HT-29 (cell line): ENCODE results near the gene RNF144B. TPM values are rescaled to one million over a fixed set of nuclear protein-coding genes. Genes with fewer than 3 reads are reported as not detected.
"Not testable (repeated sequence)": the region's sequence is repeated elsewhere in the genome, so short reads cannot be mapped to it uniquely, and the experiment has no call there.

Source experiments
- DNase-seq: peaks from one replicate; pipeline ENCODE4 v3.0.0-alpha.2; 2015; ENCODE audit warnings: low spot score
- total RNA-seq: library from RNA; depleted of rRNA; stranded (reverse); fragments of >200 nt; shearing (Covaris generic); gene quantifications from 2 replicates; pipeline ENCODE4 v1.2.3, GENCODE V29; 2014

RNF144B gene
- total RNA-seq, 1 experiment from 2014 or later: 4.5 TPM

- no peak for DNase-seq
Measured at GRCh38 chr6:18441251-18441979, 54.3 kb downstream of the RNF144B start.

- no peak for DNase-seq
Measured at GRCh38 chr6:18444111-18444510, 57.0 kb downstream of the RNF144B start.

- DNase-seq: no peak
Measured at GRCh38 chr6:18445228-18445627, 58.1 kb downstream of the RNF144B start.

- DNase-seq: no peak
Measured at GRCh38 chr6:18446771-18447170, 59.6 kb downstream of the RNF144B start.

- DNase-seq: no peak
Measured at GRCh38 chr6:18447552-18447951, 60.4 kb downstream of the RNF144B start.

GRCh38 chr6:18451756-18452155 lies 64.6 kb downstream of the RNF144B start:
- DNase-seq: no peak

GRCh38 chr6:18454446-18454845 lies 67.3 kb downstream of the RNF144B start:
- no peak for DNase-seq

- no peak for DNase-seq
Measured at GRCh38 chr6:18457065-18457737, 70.1 kb downstream of the RNF144B start.

GRCh38 chr6:18458086-18458485 lies 70.9 kb downstream of the RNF144B start:
- not testable (repeated sequence) for DNase-seq

GRCh38 chr6:18463429-18463828 lies 76.3 kb downstream of the RNF144B start:
- DNase-seq: no peak

GRCh38 chr6:18464176-18464575 lies 77.0 kb downstream of the RNF144B start:
- no peak for DNase-seq

- no peak for DNase-seq
Measured at GRCh38 chr6:18465410-18466154, 78.4 kb downstream of the RNF144B start.

- DNase-seq: no peak
Measured at GRCh38 chr6:18467741-18468502, 80.8 kb downstream of the RNF144B start.

GRCh38 chr6:18468503-18468843 lies 81.3 kb downstream of the RNF144B start:
- DNase-seq: no peak

- no peak for DNase-seq
Measured at GRCh38 chr6:18469536-18469935, 82.4 kb downstream of the RNF144B start.

- no peak for DNase-seq
Measured at GRCh38 chr6:18471232-18471964, 84.2 kb downstream of the RNF144B start.

- DNase-seq: no peak
Measured at GRCh38 chr6:18472941-18473340, 85.8 kb downstream of the RNF144B start.

- DNase-seq: no peak
Measured at GRCh38 chr6:18473755-18474154, 86.6 kb downstream of the RNF144B start.

GRCh38 chr6:18477301-18477941 lies 90.3 kb downstream of the RNF144B start:
- no peak for DNase-seq

GRCh38 chr6:18478610-18479009 lies 91.5 kb downstream of the RNF144B start:
- DNase-seq: no peak

GRCh38 chr6:18481870-18482269 lies 94.7 kb downstream of the RNF144B start:
- no peak for DNase-seq
